ENCODE results near the gene PXMP4. TPM values are rescaled to one million over a fixed set of nuclear protein-coding genes. Genes with fewer than 3 reads are reported as not detected.

The PXMP4 gene
- total RNA-seq, 1 experiment from 2014 or later: 12.0 TPM

Other genes starting within 250 kb of the PXMP4 start
- gene CBFA2T2, start 230.2 kb downstream of the PXMP4 start, total RNA-seq (2021; ENCODE audit: unreplicated experiment): 16.3 TPM
- gene C20orf144, start 58.0 kb downstream of the PXMP4 start, total RNA-seq (2021; ENCODE audit: unreplicated experiment): not detected
- not detected for gene ACTL10, start 53.4 kb downstream of the PXMP4 start, total RNA-seq (2021; ENCODE audit: unreplicated experiment)
- gene NECAB3, start 45.9 kb downstream of the PXMP4 start, total RNA-seq (2021; ENCODE audit: unreplicated experiment): 46.4 TPM
- gene E2F1, start 33.9 kb downstream of the PXMP4 start, total RNA-seq (2021; ENCODE audit: unreplicated experiment): 64.2 TPM
- gene ZNF341, start 11.7 kb upstream of the PXMP4 start, total RNA-seq (2021; ENCODE audit: unreplicated experiment): 7.7 TPM
- 87.5 TPM for gene CHMP4B, start 91.0 kb upstream of the PXMP4 start, total RNA-seq (2021; ENCODE audit: unreplicated experiment)